ENCODE measurements around the gene ITGA11. TPM values are rescaled to one million over a fixed set of nuclear protein-coding genes. Genes with fewer than 3 reads are reported as not detected.
"Not testable (repeated sequence)": the region's sequence is repeated elsewhere in the genome, so short reads cannot be mapped to it uniquely, and the experiment has no call there.

ITGA11 gene
- total RNA-seq, 2 donors from 2014 or later: 22.4 to 23.8 TPM

DNA sequence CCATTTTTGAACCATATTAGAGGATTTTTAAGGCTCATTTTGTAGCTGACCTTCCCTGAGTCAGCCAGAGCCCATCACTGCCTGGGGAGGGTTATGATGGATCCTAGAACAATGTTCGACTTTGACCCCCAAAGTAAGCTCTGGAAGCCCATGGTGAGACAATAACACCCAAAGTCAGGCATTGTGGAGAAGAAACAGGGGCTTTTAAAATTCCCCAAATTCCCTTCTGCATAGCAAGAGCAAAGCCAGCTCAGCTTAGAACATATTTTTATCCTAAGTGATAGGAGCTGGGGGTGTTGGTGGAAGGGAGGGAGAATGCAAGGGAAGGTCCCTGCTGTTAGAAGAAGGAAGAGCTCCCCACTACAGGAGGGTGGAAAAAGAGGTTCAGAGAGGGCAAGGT, 4.0 kb downstream of the ITGA11 start:
- ATAC-seq: no peak
- DNase-seq: no peak

DNA sequence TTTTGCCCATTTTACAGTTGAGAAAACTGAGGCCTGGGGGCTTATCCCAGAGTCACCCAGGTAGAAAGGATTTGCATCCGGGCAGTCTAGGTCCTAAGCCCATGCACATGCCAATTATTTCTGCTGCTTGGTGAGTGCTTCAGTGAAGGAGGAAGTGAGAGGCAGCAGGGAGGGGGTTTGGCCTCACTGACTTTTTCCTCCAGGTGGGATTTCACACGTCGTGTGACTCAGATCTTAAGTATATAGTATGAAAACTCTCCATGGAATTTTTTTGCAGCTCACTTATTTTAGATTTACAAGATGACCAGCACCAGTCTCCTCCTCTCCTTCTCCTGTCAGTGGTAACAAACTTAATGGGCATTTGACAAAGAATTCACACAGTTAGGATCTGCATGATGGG, 4.6 kb downstream of the ITGA11 start:
- no peak for DNase-seq
- ATAC-seq: no peak
- intact Hi-C loops (cut with DNase I): no loop called here

More for the DNA sequence above, 4.0 kb downstream of the ITGA11 start:
- intact Hi-C loops (cut with DNase I): no loop called here

DNA sequence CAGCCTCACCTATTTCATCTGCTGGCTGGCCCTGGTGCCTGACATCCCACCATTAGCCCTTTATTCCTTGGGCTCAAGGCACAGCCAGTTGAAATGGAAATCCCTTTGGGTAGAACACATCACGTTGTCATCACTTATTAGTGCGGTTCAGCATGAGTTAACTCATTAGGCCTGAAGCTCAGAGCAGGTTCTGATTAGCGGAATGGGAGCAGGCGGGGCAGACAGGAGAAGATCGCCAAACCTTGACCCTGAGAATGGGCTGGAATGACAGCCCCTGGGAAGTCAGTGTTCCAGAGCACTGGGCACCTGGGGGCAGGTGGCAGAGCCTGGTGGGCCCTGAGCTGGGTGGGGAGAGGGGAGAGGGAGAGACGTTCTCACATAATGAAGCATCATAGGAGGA, 5.8 kb downstream of the ITGA11 start:
- intact Hi-C loops (cut with DNase I): no loop called here
- DNase-seq (no peak), ATAC-seq (no peak)

DNA sequence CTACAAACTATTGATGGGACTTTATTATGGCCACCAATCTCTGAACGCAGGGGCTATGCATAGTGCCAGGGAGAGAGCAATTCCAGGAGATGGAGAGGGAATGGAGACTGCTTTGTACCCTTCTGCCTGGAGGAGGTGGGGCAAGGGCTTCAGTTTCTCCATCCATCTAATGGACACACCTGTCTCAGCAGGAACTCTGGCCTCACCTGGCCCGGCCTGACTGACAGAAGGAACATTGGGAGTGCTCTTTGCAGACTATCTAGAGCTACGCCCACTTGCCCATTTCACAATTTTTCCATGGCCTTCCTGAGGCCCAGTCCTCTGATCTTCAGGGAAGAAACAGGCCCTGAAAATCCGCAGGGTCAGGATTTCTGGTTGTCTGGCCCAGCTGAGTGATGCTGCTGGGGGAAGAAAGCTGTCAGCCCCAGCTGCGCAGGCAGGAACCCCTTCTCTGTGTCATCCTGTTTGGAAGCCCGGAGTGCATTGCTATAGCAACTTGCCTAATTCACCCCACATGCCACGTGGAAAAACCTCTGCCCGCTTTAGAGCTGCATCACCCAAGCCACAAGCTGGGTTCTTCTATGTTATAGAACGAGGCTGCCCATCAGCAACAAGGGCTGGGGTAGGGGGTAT, 6.4 kb downstream of the ITGA11 start:
- ATAC-seq (no peak), DNase-seq (no peak)
- intact Hi-C loops (cut with DNase I): no loop called here

DNA sequence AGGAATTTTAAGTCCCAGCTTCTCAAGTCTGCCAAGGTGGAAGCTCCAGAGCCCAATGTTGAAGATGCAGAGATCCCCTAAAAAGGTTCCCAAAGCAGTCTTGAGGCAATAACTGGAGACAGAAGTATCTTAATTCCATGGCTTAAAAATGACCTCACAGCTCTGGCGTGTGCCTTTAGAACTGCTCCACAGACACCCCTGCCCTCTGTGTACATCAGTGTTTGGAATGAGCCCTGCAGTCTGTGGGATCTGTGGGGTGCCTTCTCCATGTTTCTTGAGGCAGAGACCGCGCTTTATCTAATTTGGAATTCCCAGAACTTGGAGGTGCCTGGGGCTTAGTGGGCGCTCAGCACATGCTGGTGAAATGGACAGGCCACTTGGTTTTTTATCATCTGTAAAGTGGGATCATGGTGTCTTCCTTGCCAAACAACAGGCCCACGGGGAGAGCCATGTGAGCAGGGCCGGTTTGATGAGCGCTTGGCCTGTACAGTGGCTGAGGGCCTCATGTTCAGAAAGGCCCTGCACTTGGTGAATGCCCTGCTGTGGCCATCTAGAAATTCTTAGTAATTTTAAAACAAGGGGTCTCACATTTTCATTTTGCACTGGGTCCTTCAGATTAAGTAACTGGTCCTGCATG, 7.1 kb downstream of the ITGA11 start:
- ATAC-seq (no peak), DNase-seq (no peak)
- intact Hi-C loops (cut with DNase I): no loop called here

DNA sequence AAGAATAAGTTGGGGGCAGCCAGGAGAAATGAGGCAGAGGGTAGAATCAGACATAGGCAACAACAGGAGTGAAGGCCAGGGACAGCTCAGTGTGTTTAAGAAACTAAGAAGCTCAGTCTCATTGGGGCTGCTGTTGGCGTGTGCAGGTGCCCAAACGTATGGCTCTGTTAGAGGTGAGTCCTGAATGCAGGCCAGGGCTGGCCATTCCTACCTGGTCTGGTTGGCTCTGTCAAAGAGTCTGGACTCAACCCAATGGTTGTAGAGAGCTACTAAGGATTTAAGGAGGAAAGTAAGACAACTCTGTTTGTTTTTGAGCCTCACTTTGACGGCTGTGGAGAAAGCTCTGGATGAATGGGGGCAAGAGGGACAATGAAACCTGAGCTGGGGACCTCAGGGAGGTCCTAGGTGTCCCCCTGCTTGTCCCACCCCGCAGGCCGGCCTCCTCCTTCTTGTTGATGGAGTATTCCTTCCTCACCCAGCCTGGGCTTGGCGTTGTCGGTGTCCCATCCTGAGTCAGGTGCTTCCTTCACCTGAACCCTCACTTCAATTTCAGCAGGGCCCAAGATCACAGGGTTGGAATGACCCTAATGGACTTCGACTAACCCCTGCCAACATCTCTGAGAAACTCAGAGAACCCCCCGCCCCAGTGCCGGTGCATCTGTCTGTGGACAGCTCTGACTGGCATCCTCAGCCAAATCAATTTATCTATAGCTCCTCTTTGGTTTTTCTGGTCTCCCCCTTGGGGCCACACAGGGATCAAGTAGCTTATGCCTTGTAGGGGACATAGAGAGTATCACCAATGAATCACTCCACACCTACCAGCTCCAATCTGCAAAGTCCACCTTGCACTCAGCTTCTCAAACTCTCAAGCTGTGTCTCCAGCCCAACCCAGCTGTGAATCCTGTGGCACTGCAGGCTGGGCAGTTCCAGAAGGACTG, 8.3 kb downstream of the ITGA11 start:
- intact Hi-C loops (cut with DNase I): no loop called here
- no peak for DNase-seq
- ATAC-seq: no peak

DNA sequence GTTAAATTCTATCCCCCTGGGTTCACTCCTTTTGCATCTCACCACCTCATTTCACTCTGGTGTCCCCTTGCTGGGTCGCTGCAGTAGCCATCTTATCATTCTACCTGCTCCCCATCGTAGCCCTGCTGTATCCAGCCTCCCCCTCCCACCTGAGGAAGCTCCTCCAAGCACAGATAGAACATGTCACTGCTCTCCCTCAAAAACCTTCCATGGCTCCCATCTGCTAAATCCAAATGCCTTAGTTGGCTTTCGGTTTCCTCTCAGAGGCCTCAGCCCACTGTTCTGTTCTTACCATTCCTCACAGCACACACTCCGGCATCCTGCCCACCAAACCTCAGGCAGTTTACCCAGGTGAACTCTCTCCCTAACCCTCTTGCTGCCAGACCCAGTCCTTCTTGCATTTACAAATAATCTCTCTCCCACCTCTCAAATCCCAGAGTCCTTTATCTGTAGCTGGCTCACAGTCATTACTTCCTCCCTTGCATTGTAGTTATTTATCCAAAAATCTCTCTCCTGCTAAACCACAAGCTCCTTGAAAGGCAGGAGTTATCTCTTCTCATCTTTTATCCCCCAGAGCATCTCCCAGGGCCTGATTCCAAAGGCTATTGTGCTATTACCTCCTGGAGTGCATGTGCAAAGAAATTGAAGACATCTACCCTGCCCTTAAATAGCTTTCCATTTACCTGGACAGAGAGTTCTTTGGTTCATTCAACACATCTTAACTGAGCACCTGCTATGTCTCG, 9.4 kb downstream of the ITGA11 start:
- DNase-seq; ATAC-seq; intact Hi-C loops (cut with DNase I): not testable (repeated sequence)

DNA sequence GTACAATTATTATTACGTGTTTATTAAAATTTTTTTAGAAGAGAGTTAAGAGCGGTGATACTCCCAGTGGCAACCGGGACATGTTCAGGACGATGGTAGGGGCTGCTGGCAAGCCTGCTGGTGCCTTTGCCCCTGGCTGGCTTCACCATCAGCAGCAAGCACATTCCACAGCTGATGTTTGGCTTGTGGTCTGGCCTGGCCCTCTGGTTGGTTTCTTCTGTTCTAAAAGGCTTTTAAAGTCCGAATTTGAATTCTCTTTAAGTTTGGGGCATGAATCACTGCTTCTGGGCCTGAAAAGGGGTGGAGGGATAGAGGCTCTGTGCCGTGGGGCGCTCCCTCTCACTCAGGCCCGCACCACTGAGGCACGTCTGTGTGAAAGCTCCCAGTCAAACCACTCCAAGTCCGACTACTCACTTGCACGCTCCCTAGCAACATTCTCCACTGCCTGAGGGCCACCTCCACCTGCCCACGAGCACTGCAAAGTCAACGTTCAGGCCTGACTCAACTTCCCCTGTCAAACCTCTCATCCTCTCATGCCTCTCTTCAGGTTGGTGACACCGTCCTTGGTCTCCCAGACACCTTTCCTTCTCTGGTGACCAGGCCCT, 10.1 kb downstream of the ITGA11 start:
- intact Hi-C loops (cut with DNase I): no loop called here
- ATAC-seq (no peak), DNase-seq (no peak)

DNA sequence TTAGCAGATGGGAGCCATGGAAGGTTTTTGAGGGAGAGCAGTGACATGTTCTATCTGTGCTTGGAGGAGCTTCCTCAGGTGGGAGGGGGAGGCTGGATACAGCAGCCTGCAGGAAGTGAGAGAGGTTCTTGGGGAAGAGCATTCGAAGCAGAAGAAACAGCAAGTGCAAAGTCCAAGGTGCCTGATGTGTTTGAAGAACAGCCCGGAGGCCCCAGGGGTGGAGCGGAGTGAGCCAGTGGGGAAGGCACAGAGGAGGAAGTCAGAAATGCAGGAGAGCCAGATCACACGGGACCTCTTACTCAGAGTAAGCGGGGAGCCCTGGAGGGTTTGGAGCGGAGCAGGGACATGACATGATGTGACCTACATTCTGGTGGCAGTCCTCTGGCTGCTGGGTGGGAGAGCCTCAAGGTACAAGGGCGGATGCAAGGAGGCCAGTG, 10.8 kb downstream of the ITGA11 start:
- peak in 1 of 2 donors; percentile 16 for ATAC-seq
- DNase-seq: no peak
- intact Hi-C loops (cut with DNase I): no loop called here

DNA sequence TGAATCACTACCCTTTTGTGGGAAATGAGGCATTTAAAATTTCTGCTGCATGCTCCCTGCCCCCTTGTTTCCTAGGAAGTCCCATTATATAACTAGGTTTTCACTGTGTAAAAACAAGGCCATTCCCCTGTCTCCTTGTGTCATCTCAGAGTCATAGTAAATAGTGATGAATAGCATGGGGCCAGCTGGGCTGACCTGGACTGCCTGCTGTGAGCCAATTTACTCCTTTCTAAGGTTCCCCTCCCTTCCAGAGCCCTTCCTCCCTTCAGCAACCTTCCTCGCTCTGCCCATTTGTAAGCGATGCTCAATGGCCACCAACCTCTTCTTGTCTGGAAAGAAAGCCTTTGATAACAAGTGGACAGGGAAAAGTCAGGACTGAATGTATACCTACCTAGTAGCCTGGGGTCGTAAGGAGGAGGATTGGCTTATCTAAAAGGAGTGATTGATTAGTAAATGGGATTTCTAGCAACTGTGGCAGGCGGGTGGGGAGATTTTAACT, 11.7 kb downstream of the ITGA11 start:
- DNase-seq (no peak), ATAC-seq (no peak)
- intact Hi-C loops (cut with DNase I): no loop called here

DNA sequence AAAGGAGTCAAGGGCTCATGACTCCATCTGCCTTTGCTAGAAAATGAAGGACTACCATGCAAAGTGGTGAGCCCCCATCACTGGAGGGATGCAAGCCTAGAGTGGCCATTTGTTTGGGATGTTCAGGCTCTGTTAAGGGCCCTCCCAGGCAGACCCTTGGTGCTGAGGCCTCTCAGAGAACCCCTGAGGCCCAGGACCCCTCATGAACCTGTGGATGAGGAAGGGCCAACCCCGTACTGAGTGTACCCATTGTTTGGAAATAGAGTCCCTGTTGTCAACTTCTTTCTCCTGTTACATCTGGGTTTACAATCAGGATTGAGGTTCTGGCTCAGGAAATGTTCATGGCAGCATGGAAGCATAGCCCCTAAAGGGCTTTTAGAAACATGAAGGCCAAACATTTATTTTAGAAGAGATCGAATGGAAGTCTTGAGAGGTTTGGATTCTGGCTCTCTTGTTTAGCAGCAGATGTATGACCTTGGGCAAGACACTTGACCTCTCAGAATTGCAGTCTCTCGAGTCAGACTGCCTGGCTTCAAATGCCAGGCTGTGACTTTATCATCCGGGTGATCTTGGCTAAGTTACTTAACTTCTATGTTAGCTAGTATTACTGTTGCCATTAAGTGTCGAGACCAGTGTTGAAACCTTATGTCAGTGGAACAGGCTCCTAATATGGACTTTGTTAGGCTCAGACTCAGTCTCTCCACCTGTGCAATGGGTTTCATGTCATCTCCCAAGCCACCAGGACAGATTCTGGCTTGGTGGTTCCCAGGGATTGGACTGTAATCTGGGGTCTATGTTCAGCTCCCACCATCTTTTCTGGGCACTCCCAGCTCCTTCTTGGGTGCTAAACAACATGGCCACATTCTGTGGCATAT, 12.4 kb downstream of the ITGA11 start:
- DNase-seq (no peak), ATAC-seq (no peak)
- intact Hi-C loops (cut with DNase I): no loop called here

DNA sequence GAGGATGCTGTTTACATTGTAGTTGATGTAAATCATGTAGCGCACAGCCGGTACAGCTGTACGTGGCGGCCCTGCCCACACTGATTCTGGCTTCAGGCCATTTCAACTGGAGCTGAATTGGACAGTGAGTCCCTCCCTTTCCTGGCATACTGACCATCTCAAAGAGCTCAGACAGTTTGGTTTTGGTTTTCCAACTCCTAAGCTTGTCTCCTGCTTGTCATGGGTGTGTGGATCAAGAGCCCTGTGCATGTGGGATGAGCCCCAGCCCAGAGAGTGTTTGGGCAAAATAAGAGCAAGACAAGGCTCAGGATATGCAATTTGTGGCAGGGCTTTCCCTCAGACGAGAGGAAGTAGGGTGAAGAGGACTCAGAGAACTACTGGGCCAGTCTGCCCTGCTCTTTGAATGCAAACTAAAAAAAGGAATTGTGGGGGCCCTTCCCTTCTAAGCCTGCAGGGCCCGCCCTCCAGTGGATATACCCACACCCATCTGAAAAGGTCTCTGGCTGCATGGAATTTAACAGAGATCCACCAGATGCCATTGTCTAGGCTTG, 13.3 kb downstream of the ITGA11 start:
- ATAC-seq: peak; percentile 67 to 82
- DNase-seq: peak; percentile 60

DNA sequence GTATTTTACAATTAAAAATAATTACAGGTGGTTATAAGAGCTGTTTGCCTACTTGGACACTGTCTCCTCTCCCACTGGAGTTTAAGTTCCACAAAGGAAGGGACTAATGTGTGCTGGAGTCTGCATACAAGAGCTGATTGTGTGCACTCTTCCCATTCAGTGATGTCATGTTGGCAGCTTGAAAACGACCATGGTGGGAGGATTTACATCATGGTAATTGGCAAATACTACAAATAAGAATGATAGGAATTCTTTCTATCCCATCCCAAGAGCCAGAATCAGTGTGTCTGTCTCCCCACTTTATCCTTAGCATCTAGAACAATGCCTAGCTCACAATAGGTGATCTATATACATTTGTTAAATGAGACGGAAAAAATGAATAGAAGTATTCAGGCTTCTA, 14.1 kb downstream of the ITGA11 start:
- DNase-seq (no peak), ATAC-seq (peak in 1 of 2 donors; percentile 12)
- intact Hi-C loops (cut with DNase I): no loop called here

More for the DNA sequence above, 13.3 kb downstream of the ITGA11 start:
- intact Hi-C loops (cut with DNase I): no loop called here

DNA sequence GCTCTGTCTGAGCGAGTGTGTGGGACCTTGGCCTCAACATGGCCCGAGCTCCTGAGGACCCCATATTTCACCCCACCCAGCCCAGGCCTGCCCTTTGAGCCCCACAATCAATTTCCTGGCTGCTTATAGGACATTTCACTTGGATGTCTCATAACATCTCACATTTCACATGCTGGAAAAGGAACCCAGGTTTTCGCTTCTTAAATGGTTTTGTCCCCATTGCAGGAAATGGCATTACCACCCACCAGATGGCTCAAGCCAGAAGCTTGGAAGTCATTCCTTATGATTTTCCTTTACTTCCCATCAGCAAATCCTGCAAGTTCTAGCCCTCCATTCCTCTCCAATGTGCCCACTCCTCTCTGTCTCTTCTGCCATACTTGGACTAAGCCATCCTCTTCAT, 14.9 kb downstream of the ITGA11 start:
- DNase-seq: no peak
- intact Hi-C loops (cut with DNase I): no loop called here
- ATAC-seq: no peak

DNA sequence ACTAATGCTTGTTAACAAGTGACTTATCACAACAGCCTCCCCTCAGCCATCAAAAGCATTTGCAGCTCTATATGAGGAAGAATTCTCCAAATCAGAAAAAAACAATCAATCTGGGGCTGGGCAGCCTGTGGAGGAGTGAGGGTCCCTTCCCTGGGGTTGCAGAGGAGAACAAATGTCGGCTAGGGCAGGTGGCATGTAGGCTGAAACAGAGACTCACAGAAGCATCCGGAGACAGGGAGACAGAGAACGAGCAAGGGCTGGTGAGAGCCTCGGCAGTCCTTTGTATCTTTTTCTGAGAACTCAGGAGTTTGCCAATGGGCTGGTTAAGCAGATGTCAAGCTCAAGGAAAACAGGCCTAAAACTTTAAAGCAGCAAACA, 15.8 kb downstream of the ITGA11 start:
- DNase-seq (no peak), ATAC-seq (no peak)
- intact Hi-C loops (cut with DNase I): no loop called here

DNA sequence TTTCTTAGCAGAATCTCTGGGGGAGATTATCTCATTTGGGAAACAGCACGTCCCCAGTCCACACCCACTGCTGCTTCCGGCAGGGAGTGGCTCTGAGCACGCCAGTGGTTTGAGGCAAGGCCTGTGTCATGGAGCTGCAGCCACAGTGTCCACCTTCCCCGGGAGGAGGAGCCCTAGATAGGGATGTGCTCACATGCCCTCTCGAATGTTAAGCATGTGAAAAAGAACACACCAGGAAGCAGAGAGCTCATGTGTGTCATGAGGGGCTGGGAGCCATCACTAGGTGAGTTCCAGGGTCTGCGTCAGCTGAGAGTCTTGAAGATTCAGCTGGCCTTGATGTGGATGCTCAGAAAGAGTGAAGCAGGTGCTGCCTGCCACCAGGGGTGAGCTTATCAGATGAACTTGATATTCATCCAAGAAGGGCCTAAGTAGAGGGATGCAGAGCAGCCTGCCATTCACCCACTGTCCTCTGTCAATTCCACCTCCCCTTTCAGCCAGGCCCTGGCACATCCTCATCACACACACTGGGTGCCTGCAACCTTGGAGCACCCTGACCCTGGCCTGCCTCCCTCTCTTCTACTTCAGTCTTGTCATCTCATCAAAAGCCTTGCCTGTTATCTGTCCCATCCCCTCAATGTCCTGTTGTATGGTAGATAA, 16.3 kb downstream of the ITGA11 start:
- ATAC-seq (peak in 1 of 2 donors; percentile 25), DNase-seq (peak; percentile 57)
- intact Hi-C loops (cut with DNase I): no loop called here

DNA sequence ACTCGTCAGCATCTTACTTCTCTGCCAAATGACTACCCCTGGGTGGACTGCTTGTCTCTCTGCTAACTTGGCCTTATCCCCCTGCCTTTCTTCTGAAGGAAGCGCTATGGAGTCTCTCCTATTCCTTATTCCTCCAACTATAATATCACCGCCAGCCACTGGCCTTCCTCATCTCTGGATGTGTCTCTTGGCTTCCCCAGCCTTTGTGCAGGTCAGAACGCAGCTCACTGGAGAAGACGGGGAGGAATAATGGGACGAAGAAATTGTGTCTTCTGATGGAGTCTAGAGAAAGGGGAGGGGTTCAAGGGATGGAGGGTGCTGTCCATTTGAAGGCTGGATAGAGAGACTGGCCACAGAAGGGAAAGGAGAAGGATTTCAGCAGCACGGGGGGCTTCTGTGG, 16.9 kb downstream of the ITGA11 start:
- no peak for ATAC-seq
- intact Hi-C loops (cut with DNase I): no loop called here
- DNase-seq: no peak

Data from left cardiac atrium (tissue), 4 donors.